ENCODE data around the gene SLC45A3. TPM values are rescaled to one million over a fixed set of nuclear protein-coding genes. Genes with fewer than 3 reads are reported as not detected.

SLC45A3 gene
- total and polyA plus RNA-seq, 2 experiments from 2014 or later: 3.8 to 10.4 TPM

- Histone ChIP-seq H3K27me3 (no peaks in the 10 kb centered on the region), H3K9me3 (ENCODE audit: low read depth) (no peaks in the 10 kb centered on the region), H3K4me3 (no peak overlapping the region), H3K36me3 (peaks cover 10% of the 10 kb centered on the region), H3K4me1 (ENCODE audit: low read depth) (no peaks in the 10 kb centered on the region), H3K27ac (no peak overlapping the region)
- TF ChIP-seq CTCF (IDR thresholded peaks at IDR 0.05; ENCODE audit: low read depth, low read length): no peak
- DNase-seq (ENCODE audit: low read depth in 1 of 2, low spot score in 1 of 2): no peak
Measured at GRCh38 chr1:205610901-205611466, 69.3 kb downstream of the SLC45A3 start.

- Histone ChIP-seq H3K4me1 (ENCODE audit: low read depth) (no peaks in the 10 kb centered on the region), H3K27ac (no peak overlapping the region), H3K36me3 (peaks cover 6% of the 10 kb centered on the region), H3K9me3 (ENCODE audit: low read depth) (no peaks in the 10 kb centered on the region), H3K27me3 (no peaks in the 10 kb centered on the region), H3K4me3 (no peak overlapping the region)
- peak in 1 of 2 donors; percentile 58 for DNase-seq (ENCODE audit: low read depth in 1 of 2, low spot score in 1 of 2)
- TF ChIP-seq CTCF (IDR thresholded peaks at IDR 0.05; ENCODE audit: low read depth, low read length): no peak
Measured at GRCh38 chr1:205610036-205610435, 70.3 kb downstream of the SLC45A3 start.

Other genes starting within 250 kb of the SLC45A3 start
- gene BLACAT1, start 224.5 kb downstream of the SLC45A3 start, total RNA-seq: 0.56 and 0.66 TPM in 2 replicates
- 0.86 TPM in 1 of 2 replicates, not detected in the other for gene BLACAT1, start 224.5 kb downstream of the SLC45A3 start, polyA plus RNA-seq
- 22.3 and 42.0 TPM in 2 replicates for gene CDK18, start 175.8 kb downstream of the SLC45A3 start, total RNA-seq
- gene CDK18, start 175.8 kb downstream of the SLC45A3 start, polyA plus RNA-seq: 29.8 and 46.2 TPM in 2 replicates
- gene ELK4, start 48.5 kb downstream of the SLC45A3 start, total RNA-seq: 9.1 and 13.0 TPM in 2 replicates
- 1.8 and 4.9 TPM in 2 replicates for gene ELK4, start 48.5 kb downstream of the SLC45A3 start, polyA plus RNA-seq
- 100 and 175 TPM in 2 replicates for gene NUCKS1, start 69.7 kb upstream of the SLC45A3 start, total RNA-seq
- gene NUCKS1, start 69.7 kb upstream of the SLC45A3 start, polyA plus RNA-seq: 47.0 and 80.9 TPM in 2 replicates
- 3.3 and 7.2 TPM in 2 replicates for gene RAB29, start 95.0 kb upstream of the SLC45A3 start, total RNA-seq
- 6.5 and 15.2 TPM in 2 replicates for gene RAB29, start 95.0 kb upstream of the SLC45A3 start, polyA plus RNA-seq
- gene SLC41A1, start 132.7 kb upstream of the SLC45A3 start, total RNA-seq: 29.4 and 52.1 TPM in 2 replicates
- 43.5 and 44.5 TPM in 2 replicates for gene SLC41A1, start 132.7 kb upstream of the SLC45A3 start, polyA plus RNA-seq
- gene PM20D1, start 169.6 kb upstream of the SLC45A3 start, total RNA-seq: not detected in 2 replicates
- gene PM20D1, start 169.6 kb upstream of the SLC45A3 start, polyA plus RNA-seq: 0.18 and 0.57 TPM in 2 replicates